Pulmonary artery endothelial cell (primary cell): ENCODE data around the gene UBR4. TPM values are rescaled to one million over a fixed set of nuclear protein-coding genes. Genes with fewer than 3 reads are reported as not detected.

Source experiments
- DNase-seq: peaks from one replicate; pipeline ENCODE4 v3.0.0-alpha.2; 2011; ENCODE audit warnings: low read depth, low spot score
- total RNA-seq: library from RNA; depleted of rRNA; stranded (reverse); fragments of >200 nt; gene quantifications from 2 replicates; pipeline ENCODE4 v1.2.3, GENCODE V29; 2014

UBR4 gene
- total RNA-seq, 1 donor from 2014 or later, result 78.5 TPM

DNA sequence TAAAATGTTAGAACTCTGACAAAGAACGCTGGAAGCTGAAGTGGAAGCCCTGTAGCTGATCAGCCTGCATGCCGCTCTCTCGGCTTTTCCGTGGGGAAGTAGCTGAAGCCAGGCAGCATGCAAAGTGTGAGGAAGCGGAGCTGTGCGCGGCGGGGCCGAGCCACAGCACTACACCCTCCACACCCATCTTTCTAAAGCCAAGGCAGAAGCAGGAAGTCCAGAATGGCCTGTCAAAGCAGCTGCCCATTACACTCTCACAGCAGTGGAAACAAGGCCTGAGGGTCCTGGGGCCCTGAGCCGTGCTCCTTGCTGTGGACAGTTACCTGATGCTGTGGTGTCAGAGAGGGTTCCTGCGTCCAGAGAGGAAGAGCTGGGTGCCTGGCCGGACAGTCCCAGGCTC lies 69.6 kb downstream of the UBR4 start:
- no peak for DNase-seq

- no peak for DNase-seq
Observed at GRCh38 chr1:19139711-19140110, 70.4 kb downstream of the UBR4 start.

DNA sequence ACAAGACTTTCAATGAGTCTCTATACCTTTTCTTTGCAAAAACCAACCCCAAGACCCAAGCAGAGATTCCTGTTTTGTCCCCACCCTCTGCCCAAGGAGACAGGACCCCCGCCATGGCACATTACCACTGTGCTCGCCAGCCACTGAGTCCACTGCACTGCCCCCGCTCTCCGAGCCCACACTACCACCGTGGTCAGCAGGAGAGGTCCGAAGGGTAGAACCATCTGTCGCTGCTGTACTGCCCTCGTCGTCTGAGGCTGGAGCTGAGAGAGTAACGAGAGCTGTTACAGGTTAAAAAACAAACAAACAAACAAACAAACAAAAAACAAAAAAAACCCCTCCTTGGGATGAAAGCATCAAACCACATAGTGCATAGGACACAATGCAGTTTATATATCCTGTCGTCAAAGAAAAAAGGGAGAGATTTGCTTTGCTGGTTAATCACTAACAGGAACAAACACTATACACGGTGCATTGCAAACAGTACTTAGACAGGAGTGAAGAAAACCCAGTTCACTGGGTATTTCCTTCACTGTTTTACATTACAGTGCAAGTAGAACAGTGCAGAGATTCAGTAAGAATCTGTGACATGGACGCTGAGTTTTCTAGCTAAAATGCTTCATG lies 71.0 kb downstream of the UBR4 start:
- no peak for DNase-seq

GRCh38 chr1:19138331-19138730 lies 71.7 kb downstream of the UBR4 start:
- DNase-seq, result no peak

GRCh38 chr1:19137158-19137557 lies 72.9 kb downstream of the UBR4 start:
- no peak for DNase-seq

GRCh38 chr1:19133360-19133759 lies 76.7 kb downstream of the UBR4 start:
- no peak for DNase-seq

DNA sequence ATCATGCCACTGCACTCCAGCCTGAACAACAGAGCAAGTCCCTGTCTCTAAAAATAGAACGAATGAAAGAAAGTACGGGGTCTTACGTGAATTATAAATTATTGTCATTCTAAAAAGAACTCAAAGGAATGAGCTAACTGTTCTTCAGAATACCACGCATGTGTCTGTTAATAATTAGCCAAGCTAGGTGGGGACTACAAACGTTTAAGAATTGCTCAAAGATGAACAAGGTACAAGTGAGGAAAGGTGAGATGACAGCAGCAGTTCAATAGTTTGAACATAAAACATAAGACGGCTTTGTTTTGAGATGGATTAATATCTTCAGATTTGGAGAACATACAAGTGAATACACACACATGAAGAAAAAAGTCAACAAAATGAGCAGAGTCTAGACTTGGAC lies 79.6 kb downstream of the UBR4 start:
- DNase-seq, result no peak

DNA sequence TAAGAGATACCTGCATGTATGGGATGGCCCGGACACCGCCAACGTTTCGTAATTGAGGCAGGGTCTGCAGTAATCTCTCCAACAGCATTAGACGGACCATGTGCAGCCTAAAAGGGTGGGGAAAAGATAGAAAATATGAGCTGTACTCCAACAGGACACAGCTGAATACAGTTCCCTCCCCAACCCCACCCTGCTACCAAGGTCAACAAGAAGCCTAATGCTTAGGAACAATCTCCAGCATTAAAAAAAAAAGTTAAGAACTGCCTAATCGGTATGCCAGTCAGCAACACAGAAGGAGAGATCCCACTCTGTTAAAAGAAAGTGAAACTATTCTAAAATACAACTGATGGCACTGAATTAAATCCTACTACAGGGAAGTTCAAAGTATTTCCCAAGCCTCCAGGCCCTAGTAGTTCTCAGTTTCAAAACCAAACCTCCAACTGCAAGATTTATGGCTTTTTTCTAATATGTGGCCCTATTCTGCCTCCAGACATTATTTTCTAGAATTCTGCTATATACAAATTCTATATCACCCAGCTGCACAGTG lies 81.0 kb downstream of the UBR4 start:
- DNase-seq, result no peak

GRCh38 chr1:19124273-19124672 lies 85.8 kb downstream of the UBR4 start:
- no peak for DNase-seq

DNA sequence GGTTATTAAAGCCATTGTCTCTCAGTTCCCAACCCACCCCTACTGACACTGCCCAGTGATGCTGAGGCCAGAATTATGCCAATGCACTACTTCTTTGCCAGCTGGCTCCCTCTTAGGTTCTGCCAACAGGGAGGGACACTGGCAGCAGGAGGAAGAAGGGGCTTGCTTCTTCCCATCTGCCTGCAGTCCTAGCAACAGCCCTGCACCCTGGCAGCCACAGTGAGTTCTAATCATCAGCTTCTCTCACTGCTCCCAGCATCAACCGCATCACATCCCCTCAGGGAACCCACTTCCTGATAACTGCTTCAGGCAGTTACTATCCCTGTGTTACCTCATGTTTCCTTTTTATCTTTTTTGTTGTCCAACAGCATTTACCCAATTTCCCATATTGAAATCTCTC lies 86.2 kb downstream of the UBR4 start:
- no peak for DNase-seq

GRCh38 chr1:19122668-19123067 lies 87.4 kb downstream of the UBR4 start:
- no peak for DNase-seq

- DNase-seq, result no peak
Observed at GRCh38 chr1:19121192-19121591, 88.9 kb downstream of the UBR4 start.

- no peak for DNase-seq
Observed at GRCh38 chr1:19120070-19120469, 90.0 kb downstream of the UBR4 start.

- DNase-seq, result no peak
Observed at GRCh38 chr1:19115082-19115808, 94.8 kb downstream of the UBR4 start.

DNA sequence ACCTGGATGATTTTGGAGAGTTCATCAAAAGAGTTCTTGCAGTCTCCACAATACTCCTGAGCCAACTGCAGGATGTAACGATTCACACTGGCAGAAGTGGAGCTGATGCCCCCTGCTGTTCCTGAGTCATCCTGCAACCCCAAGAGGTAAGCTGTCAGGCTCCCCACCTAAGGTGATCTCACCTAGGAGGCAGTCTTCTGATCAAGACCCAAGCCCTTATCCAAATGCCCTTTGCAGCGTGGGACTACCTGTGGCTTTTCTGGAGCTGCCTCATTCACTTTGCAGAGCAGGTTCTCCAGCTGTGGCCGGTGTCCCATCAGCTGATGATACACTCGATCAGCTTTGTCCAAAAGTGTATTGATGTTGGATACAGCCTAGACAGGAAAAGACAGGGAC lies 96.4 kb downstream of the UBR4 start:
- no peak for DNase-seq

DNA sequence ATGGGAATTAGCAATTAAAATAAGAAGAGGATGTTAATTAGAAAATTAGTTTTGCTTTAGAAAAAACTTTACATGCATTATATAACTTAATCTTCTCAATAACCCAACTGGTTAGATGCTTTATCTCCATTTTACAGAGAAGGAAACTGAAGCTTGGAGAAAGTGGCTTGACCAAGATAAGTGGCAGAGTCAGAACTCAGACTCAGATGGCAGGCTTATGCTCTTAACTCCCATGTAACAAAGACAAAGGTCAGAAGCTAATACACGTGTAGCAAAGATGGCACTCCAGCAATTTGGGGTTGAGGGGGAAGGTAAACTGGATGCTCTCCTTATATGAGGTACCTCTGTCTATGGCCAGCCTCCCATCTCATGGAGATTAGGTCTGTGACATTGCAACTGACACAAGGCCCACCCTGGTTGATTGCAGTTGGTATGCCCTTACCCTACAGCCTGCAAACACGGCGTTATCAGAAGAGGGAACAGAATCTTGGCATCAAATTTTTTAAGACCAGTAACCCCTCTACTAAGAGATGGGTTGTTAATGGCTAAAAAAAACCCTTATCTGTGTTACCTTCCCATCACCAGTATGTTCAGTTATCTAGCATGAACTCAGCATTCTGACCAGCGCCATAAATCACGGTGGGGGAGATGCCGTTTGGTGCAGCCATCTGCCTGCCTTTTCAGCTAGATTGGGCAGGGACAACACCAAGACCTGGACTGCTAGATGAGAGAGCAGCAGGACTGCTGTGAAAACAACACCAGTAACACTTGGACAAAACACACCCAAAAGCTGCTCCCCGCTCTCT lies 97.0 kb downstream of the UBR4 start:
- DNase-seq, result no peak

DNA sequence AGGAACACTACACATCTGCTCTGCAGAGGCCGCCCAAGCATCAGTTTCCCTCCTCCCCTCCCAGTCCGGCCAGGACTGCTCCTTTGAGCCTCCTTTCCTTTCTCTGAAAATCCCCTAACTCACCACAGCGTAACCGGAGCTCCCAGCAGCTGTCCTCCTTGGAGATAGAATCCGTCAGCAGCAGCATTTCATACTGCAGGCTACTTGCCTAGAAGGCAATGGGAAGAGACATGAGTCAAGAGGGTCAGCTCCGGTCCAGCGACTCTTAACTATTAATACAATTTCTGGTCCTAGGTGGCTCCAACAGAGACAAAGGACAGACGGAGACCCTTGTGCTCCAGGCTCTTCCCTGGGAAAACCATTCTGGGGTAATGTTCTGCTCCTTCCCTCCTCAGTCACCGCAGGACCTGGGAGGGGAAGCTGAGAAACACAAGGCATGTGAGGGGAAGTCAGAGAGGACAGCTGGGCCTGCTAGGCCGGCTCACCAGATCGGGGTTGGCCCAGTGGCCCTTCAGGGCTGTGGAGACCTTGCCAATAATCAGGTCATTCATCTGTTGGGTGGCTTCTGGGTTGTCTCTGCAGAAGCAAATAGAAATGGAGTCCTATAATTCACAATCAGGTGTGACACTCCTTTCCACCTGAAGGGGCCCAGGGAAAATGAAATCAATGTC lies 99.7 kb downstream of the UBR4 start:
- no peak for DNase-seq

GRCh38 chr1:19109545-19109944 lies 100.5 kb downstream of the UBR4 start:
- no peak for DNase-seq

GRCh38 chr1:19101244-19101643 lies 108.8 kb downstream of the UBR4 start:
- no peak for DNase-seq

GRCh38 chr1:19100028-19100427 lies 110.0 kb downstream of the UBR4 start:
- no peak for DNase-seq

- no peak for DNase-seq
Observed at GRCh38 chr1:19096990-19097389, 113.1 kb downstream of the UBR4 start.
